GM12891 (cell line): ENCODE data around the gene LCP1.

Experiments
- PAX5 ChIP-seq: IDR thresholded peaks from 2 replicates; pipeline ENCODE4 v1.6.1; 2011; ENCODE audit warnings: low read length, moderate library complexity, mild to moderate bottlenecking; ENCODE audit not compliant: insufficient read depth, severe bottlenecking
- POLR2A ChIP-seq: IDR thresholded peaks from 2 replicates; pipeline ENCODE4 v1.6.1; 2011; ENCODE audit warnings: low read depth, low read length, control low read depth
- POLR2AphosphoS5 ChIP-seq: IDR thresholded peaks from 2 replicates; pipeline ENCODE4 v1.6.1; 2011; ENCODE audit warnings: low read depth, low read length, control low read depth
- SPI1 ChIP-seq: IDR thresholded peaks from 2 replicates; pipeline ENCODE4 v1.6.1; 2011; ENCODE audit warnings: low read depth, low read length, control low read depth
- TAF1 ChIP-seq: IDR thresholded peaks from 2 replicates; pipeline ENCODE4 v1.6.1; 2011; ENCODE audit warnings: low read depth, low read length, control low read depth

DNA sequence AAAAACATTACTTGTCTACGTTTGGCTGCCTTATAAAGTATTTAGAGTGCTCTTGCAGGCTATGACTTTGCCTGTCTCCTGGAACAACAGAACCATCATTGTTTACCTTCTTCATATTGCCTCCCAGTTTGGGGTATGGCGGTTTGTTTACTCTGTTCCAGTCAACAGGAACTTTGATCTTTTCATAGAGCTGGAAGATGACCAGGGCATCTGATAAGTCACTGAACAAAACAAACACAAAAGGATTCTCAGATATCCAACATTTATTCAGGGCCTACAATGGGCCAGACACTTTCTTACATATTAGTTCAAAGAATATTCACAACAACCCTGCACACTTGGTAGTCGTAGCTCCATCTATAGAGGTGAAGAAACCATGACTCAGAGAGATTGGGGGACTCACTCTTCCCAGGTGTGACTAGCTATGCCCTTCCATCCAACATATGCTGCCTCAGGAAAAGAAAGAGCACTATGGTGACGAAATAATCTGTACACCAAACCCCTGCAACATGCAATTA lies 38.7 kb downstream of the LCP1 start:
- TF ChIP-seq PAX5 (no peak), POLR2AphosphoS5 (peak; percentile 47; the same call in 1 of the 2 replicates), POLR2A (0 out of 2 replicates have a peak, but pooled peaks have one; percentile 19), TAF1 (no peak), SPI1 (no peak)
